GM18867 (cell line): ENCODE results near the gene TSPO2.

ENCODE experiments used
- ATAC-seq: cut with Tn5 transposase; IDR thresholded peaks from one replicate; pipeline ENCODE4 v1.9.1; 2021; ENCODE audit warnings: mild to moderate bottlenecking, moderate library complexity; ENCODE audit not compliant: unreplicated experiment

The TSPO2 gene

DNA sequence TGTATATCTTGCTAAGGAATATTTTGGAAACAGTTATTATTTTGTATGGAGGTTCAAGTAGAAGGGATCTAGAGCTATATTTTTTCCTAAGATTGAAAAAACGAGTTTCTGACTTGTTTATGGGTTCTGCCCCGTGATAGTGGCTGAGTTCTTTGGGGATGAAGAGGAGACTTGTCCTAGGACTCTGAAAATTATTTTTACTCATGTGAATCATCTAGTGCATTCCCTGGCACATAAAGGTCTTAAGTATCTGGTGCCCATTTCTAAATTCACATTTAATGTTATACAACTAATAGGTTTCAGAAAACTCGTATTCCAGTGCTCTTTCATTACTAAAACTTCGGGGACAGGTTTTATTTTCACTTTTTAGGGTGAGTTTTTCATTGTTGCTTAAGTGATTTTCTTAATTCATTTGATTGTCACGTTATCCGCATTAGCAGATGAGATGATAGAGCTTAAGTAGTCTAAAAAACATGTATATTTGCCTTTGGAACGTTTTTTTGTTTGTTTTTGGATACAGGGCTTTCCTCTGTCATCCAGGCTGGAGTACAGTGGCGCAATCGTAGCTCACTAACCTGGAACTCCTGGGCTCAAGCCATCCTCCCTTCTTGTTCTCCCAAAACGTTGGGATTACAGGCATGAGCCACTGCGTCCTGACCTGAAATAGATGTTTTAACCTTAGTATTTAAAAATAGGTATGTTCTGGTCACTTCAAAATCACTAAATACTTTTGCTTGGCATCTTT, 32.6 kb downstream of the TSPO2 start:
- no peak for ATAC-seq

- no peak for ATAC-seq
Observed at GRCh38 chr6:41075651-41076626, 33.7 kb downstream of the TSPO2 start.

DNA sequence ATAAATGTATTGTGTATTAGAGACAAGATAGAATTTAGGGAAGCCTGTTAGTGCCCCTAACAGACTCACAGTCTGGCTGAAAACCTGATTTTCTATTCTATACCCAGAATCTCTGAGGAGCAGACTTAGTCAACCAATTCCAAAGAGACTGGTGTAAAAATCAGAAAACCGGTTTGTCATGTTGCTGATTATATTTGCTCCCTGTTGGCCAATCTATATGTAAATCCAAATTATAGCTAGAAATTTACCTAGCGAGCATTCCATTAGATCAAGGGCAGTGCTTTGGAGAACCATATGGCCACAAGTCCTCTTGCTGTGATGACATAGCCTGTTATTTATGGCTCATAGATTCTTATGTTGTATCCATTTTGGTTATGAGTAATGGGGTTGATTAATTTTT, 35.3 kb downstream of the TSPO2 start:
- ATAC-seq: no peak

DNA sequence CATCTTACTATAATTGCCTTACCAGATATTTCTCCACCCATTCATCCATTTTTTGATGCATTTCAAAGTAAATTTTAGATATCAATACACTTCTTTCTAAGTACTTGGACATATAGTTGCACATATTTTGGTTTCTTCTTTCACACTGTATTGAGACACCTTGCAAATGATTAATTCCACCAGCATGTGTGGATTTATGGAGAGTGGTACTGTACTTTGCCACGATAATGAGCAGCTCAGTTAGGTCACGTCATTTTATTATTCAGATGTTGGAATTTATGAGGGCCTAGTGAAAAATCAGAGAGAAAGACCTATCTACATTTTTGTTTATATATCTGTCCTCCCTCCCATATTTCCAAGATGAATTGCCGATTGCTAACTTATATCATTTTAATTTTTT, 35.8 kb downstream of the TSPO2 start:
- ATAC-seq: no peak

GRCh38 chr6:41079080-41079479, 36.8 kb downstream of the TSPO2 start:
- no peak for ATAC-seq

GRCh38 chr6:41080621-41081020, 38.4 kb downstream of the TSPO2 start:
- no peak for ATAC-seq

GRCh38 chr6:41083072-41083471, 40.8 kb downstream of the TSPO2 start:
- no peak for ATAC-seq

DNA sequence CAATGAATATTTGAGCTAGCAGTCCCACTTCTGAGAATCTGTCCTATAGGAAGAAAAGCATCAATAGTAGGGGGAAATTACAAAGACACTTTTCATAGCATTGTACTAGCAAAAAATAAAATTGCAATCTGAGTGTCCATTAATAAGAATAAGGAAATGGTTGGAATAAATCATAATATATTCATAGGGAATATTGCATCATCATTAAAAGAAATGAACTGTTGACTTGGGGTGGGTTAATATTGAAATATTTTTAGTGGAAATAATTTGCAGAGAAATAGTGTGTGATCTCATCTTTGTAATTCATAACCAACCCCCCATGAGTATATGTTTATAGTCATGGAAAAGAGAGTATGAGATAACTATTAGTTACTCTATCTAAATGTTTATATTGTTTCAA, 42.9 kb downstream of the TSPO2 start:
- ATAC-seq: no peak

DNA sequence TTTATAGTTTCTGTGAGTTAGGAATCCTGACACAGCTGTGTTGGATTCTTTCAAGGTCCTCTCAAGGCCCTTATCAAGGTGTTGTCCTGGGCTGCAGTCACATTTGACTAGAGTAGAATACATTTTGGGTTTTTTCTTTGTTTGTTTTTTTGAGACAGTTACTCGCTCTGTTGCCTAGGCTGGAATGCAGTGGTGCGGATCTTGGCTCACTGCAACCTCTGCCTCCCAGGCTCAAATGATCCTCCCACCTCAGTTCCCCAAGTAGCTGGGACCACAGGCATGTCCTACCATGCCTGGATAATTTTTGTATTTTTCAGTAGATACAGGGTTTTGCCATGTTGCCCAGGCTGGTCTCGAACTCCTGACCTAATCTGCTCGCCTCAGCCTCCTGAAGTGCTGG, 46.2 kb downstream of the TSPO2 start:
- no peak for ATAC-seq

GRCh38 chr6:41090841-41091761, 48.8 kb downstream of the TSPO2 start:
- no peak for ATAC-seq

DNA sequence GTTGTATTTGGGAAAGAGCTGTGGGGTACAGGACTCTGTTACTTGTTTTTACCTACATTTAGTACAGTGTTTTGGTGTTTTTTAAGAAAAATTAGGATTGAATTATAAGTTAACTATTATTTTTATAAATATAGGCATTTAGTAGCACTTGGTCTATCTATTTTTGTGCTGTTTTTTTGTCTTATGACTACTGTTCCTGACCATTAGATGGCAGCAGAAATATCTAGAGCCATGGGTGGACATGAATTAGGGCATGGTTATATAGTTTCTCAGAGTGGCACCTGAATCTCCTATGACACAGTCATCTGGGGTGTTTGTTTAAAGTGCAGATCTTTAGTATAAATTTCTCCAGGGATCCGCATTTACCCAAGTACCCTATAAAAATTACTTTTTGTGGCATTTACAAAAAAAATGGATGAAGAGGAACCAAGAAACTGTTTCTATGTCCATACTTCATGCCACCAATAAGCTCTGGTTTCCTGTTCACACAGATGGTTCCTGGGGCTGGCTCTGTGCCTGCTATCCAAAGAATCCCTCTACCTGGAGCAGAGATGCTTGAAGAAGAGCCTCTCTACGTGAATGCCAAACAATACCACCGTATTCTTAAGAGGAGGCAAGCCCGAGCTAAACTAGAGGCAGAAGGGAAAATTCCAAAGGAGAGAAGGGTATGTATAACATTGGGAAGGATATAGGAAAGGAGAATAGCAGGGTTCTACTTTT, 50.3 kb downstream of the TSPO2 start:
- no peak for ATAC-seq

GRCh38 chr6:41093729-41094128, 51.5 kb downstream of the TSPO2 start:
- no peak for ATAC-seq
